Upper lobe of left lung (tissue), 6 donors: Measurements from ENCODE around the gene SLC6A13. TPM values are rescaled to one million over a fixed set of nuclear protein-coding genes. Genes with fewer than 3 reads are reported as not detected.
"Not testable (repeated sequence)": the region's sequence is repeated elsewhere in the genome, so short reads cannot be mapped to it uniquely, and the experiment has no call there.

Experiments
- ATAC-seq, 2 donors: fragments of 200-7000 bp; cut with Tn5 transposase; one replicate each; pipeline ENCODE4 v1.9.1; 2022; ENCODE audit warnings: mild to moderate bottlenecking in 2 of 2, moderate library complexity in 2 of 2; ENCODE audit not compliant: low FRiP score in 2 of 2
- DNase-seq, 2 donors: peaks; one replicate each; pipeline ENCODE4 v3.0.0-alpha.2; 2019 to 2020
- H3K27ac ChIP-seq, 4 donors: fragments of 200-600 bp; sonication (generic); one replicate each; pipeline ENCODE4 v1.5.1; 2016 to 2019
- H3K27me3 ChIP-seq, 4 donors: fragments of 200-600 bp; sonication (generic); one replicate each; pipeline ENCODE4 v1.5.1; 2017 to 2019
- H3K36me3 ChIP-seq, 4 donors: fragments of 200-600 bp; sonication (generic); one replicate each; pipeline ENCODE4 v1.5.1; 2016 to 2019
- H3K4me1 ChIP-seq, 4 donors: fragments of 200-600 bp; sonication (generic); one replicate each; pipeline ENCODE4 v1.5.1; 2018 to 2019
- H3K4me3 ChIP-seq, 4 donors: fragments of 200-600 bp; sonication (generic); one replicate each; pipeline ENCODE4 v1.5.1; 2017 to 2019; ENCODE audit warnings: mild to moderate bottlenecking in 2 of 4, moderate library complexity in 1 of 4
- H3K9me3 ChIP-seq, 4 donors: fragments of 200-600 bp; sonication (generic); one replicate each; pipeline ENCODE4 v1.5.1; 2018 to 2019
- EP300 ChIP-seq, 4 donors: sonication (generic); formaldehyde crosslinking; IDR thresholded peaks; one replicate each; pipeline ENCODE4 v1.5.1; 2017; ENCODE audit warnings: antibody characterized with exemption in 4 of 4, control low read depth in 2 of 4
- POLR2A ChIP-seq, 4 donors: fragments of 450-650 bp; IDR thresholded peaks; one replicate each; pipeline ENCODE4 v1.5.1; 2016 to 2017; ENCODE audit warnings: antibody characterized with exemption in 4 of 4, mild to moderate bottlenecking in 2 of 4
- POLR2AphosphoS5 ChIP-seq, 2 donors: sonication (generic); formaldehyde crosslinking; IDR thresholded peaks; one replicate each; pipeline ENCODE4 v1.5.1; 2017; ENCODE audit warnings: antibody characterized with exemption in 2 of 2
- WGBS, 2 donors: methylation state at CpG; one replicate each; pipeline ENCODE4 v1.1.5; 2017 to 2018; 5-methylcytosine and 5-hydroxymethylcytosine counted together
- total RNA-seq, 6 donors: library from RNA; depleted of rRNA in 4 of 6; stranded (reverse); fragments of >200 nt in 4 of 6; gene quantifications; one replicate each; pipeline versions ENCODE4 v1.1.0 to v1.2.1, GENCODE V29; 2016 to 2021
- TF ChIP-seq, protein P1 (sequence below), 6 experiments: fragments of 450-650 bp in 4 of 6; fragments of 200-600 bp in 2 of 6; sonication (generic) in 2 of 6; IDR thresholded peaks; one replicate each; pipeline ENCODE4 v1.5.1; 2016 to 2019; ENCODE audit warnings: antibody characterized with exemption in 6 of 6
- donor health status: DM: no; HTN: no; CAD: no; lungs with moderate emphysema.
- donor health status: DM: no; HTN: yes; CAD: no; lungs with severe emphysema.

The SLC6A13 gene
- total RNA-seq, 6 donors from 2014 or later: 1.6 to 2.3 (median 2.0) TPM; not detected in 1

DNA sequence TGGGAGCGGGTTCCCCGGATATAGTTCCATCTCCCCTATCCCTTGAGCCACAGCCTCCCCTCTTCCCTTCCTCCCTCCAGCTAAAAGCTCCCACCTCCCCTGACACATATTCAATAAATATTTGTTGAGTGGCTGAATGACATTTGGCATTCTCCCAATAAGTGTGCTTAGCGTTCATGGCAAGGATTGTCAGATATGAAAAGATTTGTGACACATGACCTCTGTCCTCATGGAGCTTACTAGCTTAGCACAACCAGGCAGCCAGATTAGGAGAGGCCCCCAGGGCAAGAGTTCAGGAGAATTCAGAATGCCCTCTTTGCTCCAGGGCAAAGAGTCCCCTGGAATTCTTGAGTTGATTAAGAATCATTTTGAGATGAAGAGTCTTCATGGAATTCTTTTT is 26.2 kb downstream of the SLC6A13 start:
- 74 to 89% methylated on average over 3 of the region's 3 CpGs for WGBS, 2 donors
- H3K4me3 ChIP-seq: no peak overlapping the region
- no peak for DNase-seq
- no peak for ATAC-seq
- H3K36me3 ChIP-seq: no peaks in the 10 kb centered on the region
- H3K27me3 ChIP-seq: no peaks in the 10 kb centered on the region
- H3K27ac ChIP-seq: no peak overlapping the region
- H3K9me3 ChIP-seq: peaks cover 0 to 23% (median 7%) of the 10 kb centered on the region in 4 donors
- no peaks in the 10 kb centered on the region for H3K4me1 ChIP-seq
- TF ChIP-seq, protein P1, sequence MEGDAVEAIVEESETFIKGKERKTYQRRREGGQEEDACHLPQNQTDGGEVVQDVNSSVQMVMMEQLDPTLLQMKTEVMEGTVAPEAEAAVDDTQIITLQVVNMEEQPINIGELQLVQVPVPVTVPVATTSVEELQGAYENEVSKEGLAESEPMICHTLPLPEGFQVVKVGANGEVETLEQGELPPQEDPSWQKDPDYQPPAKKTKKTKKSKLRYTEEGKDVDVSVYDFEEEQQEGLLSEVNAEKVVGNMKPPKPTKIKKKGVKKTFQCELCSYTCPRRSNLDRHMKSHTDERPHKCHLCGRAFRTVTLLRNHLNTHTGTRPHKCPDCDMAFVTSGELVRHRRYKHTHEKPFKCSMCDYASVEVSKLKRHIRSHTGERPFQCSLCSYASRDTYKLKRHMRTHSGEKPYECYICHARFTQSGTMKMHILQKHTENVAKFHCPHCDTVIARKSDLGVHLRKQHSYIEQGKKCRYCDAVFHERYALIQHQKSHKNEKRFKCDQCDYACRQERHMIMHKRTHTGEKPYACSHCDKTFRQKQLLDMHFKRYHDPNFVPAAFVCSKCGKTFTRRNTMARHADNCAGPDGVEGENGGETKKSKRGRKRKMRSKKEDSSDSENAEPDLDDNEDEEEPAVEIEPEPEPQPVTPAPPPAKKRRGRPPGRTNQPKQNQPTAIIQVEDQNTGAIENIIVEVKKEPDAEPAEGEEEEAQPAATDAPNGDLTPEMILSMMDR (IDR thresholded peaks at IDR 0.05): no peak
- TF ChIP-seq EP300 (IDR thresholded peaks at IDR 0.05): no peak
- no peak for TF ChIP-seq POLR2A (IDR thresholded peaks at IDR 0.05)
- no peak for TF ChIP-seq POLR2AphosphoS5 (IDR thresholded peaks at IDR 0.05)

DNA sequence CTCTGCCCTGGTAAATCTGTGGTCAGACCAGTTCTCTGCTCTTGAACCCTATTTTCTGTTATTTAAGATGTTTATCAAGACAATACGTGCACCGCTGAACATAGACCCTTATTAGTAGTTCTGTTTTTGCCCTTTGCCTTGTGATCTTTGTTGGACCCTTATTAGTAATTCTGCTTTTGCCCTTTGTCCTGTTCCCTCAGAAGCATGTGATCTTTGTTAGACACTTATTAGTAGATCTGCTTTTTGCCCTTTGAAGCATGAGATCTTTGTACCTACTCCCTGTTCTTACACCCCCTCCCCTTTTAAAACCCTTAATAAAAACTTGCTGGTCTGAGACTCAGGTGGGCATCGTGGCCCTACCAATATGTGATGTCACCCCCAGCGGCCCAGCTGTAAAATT is 26.7 kb downstream of the SLC6A13 start:
- not testable (repeated sequence) for H3K36me3 ChIP-seq, H3K4me1 ChIP-seq, H3K4me3 ChIP-seq, DNase-seq, ATAC-seq, H3K27me3 ChIP-seq, H3K27ac ChIP-seq
- WGBS, 2 donors: 81 to 88% methylated on average over 4 of the region's 4 CpGs
- H3K9me3 ChIP-seq: peaks cover 0 to 23% (median 7%) of the 10 kb centered on the region in 4 donors

DNA sequence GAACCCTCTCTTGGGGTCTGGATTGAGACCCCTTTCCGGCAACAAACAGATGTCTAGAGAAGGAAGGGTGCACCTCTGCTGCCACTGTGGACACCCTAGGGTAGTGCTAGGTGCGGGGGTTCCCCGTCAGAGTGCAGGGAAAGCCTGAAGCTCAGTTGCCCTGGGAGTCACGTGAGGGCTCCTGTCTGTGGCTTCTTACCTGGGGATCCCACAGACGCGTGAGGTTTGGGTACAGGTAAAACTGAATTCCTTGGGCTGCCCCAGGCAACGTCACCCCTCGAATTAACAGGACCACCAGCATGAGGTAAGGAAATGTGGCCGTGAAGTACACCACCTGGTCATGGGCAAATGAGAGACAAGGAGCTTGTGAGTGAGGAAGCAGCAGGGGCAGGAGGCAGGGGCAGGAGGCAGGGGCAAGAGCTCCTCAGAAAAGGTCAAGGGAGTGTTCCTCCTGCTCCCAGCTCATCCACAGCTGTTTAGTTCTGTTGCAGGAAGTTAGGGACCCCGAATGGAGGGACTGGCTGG is 27.7 kb downstream of the SLC6A13 start:
- 87 to 97% methylated on average over 10 of the region's 10 CpGs for WGBS, 2 donors
- H3K27ac ChIP-seq: no peak overlapping the region
- ATAC-seq (no peak), DNase-seq (no peak)
- TF ChIP-seq EP300 (IDR thresholded peaks at IDR 0.05): no peak
- TF ChIP-seq, protein P1 (IDR thresholded peaks at IDR 0.05): no peak
- no peak for TF ChIP-seq POLR2AphosphoS5 (IDR thresholded peaks at IDR 0.05)
- no peaks in the 10 kb centered on the region for H3K27me3 ChIP-seq
- H3K4me3 ChIP-seq: no peak overlapping the region
- H3K36me3 ChIP-seq: no peaks in the 10 kb centered on the region
- H3K4me1 ChIP-seq: no peaks in the 10 kb centered on the region
- H3K9me3 ChIP-seq: peaks cover 0 to 23% (median 7%) of the 10 kb centered on the region in 4 donors

DNA sequence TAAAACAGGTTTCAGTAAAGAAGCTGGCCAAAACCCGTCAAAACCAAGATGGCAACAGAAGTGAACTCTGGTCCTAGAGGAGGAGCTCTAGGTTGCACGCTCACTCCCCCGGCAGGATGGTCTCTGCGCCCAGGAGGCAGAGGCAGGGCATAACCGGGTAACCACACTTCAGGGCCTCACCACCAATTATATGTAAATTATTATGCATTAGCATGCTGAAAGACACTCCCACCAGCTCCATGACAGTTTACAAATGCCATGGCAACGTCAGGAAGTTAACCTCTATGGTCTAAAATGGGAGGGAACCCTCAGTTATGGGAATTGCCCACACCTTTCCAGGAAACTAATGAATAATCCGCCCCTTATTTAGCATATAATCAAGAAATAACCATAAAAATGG is 28.6 kb downstream of the SLC6A13 start:
- TF ChIP-seq POLR2AphosphoS5 (IDR thresholded peaks at IDR 0.05): no peak
- TF ChIP-seq EP300 (IDR thresholded peaks at IDR 0.05): no peak
- TF ChIP-seq, protein P1 (IDR thresholded peaks at IDR 0.05): no peak
- no peak for TF ChIP-seq POLR2A (IDR thresholded peaks at IDR 0.05)
- Histone ChIP-seq H3K27ac (no peak overlapping the region), H3K36me3 (no peaks in the 10 kb centered on the region), H3K9me3 (peaks cover 0 to 23% (median 7%) of the 10 kb centered on the region in 4 donors), H3K27me3 (no peaks in the 10 kb centered on the region), H3K4me1 (no peaks in the 10 kb centered on the region), H3K4me3 (no peak overlapping the region)
- WGBS, 2 donors: 76 to 86% methylated on average over 7 of the region's 7 CpGs
- no peak for DNase-seq
- ATAC-seq: no peak

DNA sequence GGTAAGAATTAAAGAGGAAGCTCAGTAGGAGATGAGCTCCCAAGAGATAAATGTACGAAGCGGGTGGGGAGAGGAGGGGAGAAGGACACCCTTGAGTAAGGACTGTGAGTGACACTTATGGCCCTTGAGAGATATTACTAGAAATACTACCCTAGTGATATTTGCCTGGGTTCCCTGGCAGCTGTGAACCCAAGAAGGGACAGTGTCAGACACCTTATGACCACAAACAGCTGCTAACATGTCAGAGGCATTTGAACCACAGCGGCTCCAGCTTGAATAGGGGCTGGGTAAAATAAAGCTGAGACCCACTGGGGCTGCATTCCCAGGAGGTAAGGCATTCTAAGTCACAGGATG is 29.0 kb downstream of the SLC6A13 start:
- H3K27ac ChIP-seq: no peak overlapping the region
- peaks cover 0 to 23% (median 7%) of the 10 kb centered on the region in 4 donors for H3K9me3 ChIP-seq
- no peak for ATAC-seq
- H3K27me3 ChIP-seq: no peaks in the 10 kb centered on the region
- H3K36me3 ChIP-seq: no peaks in the 10 kb centered on the region
- H3K4me3 ChIP-seq: no peak overlapping the region
- WGBS, 2 donors: 77 to 79% methylated on average over 3 of the region's 3 CpGs
- no peaks in the 10 kb centered on the region for H3K4me1 ChIP-seq
- TF ChIP-seq EP300 (IDR thresholded peaks at IDR 0.05) (no peak), POLR2A (IDR thresholded peaks at IDR 0.05) (no peak)
- no peak for DNase-seq
